Breast epithelium (tissue), 3 donors: ENCODE measurements around the gene PLD3.

Experiments used
- CTCF ChIP-seq, 3 donors: fragments of 450-650 bp; IDR thresholded peaks; one replicate each; pipeline ENCODE4 v1.5.1; 2016 to 2017; ENCODE audit warnings: antibody characterized with exemption in 3 of 3, mild to moderate bottlenecking in 3 of 3, moderate library complexity in 3 of 3
- POLR2A ChIP-seq: fragments of 450-650 bp; IDR thresholded peaks from one replicate; pipeline ENCODE4 v1.6.1; 2016; ENCODE audit warnings: antibody characterized with exemption, mild to moderate bottlenecking, moderate library complexity
- POLR2AphosphoS5 ChIP-seq, 3 donors: sonication (generic); formaldehyde crosslinking; IDR thresholded peaks; one replicate each; pipeline ENCODE4 v1.6.1; 2017; ENCODE audit warnings: antibody characterized with exemption in 3 of 3

- TF ChIP-seq CTCF (IDR thresholded peaks at IDR 0.05) (no peak), POLR2AphosphoS5 (IDR thresholded peaks at IDR 0.05) (no peak), POLR2A (no peak)
These were observed 33.8 kb upstream of the PLD3 start for GRCh38 chr19:40314656-40315055.
